ENCODE data around the gene ZBTB7A.

DNA sequence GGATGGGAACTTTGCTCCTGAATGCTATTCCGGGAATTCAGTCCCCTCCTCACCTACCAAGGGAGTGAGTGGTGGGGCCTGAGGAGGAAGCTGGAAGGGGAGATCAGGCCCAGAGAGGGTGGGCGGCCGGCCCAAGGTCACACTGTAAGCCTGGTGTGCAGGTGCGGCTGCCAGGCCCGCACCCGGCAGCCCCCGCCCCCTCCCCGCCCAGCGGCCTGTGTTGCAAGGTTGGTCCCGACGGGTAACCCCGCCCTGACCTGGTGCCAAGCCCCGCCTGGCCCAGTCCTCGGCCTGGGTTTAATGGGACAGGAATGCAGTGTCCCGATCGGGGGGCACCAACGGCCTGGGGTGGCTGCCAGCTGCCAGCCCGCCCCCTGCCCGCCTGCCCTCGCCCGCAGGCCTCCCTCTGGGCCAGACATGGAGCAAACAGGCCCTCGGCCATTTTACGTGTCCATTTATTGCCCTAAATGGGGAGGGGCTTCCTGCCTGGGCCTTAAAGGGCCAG, 5.5 kb downstream of the ZBTB7A start:
- TF ChIP-seq CTCF (IDR thresholded peaks at IDR 0.05) (no peak), POLR2A (IDR thresholded peaks at IDR 0.05) (no peak)
